K562 (cell line): ENCODE measurements around the gene ST7. TPM values are rescaled to one million over a fixed set of nuclear protein-coding genes. Genes with fewer than 3 reads are reported as not detected.
A peak's percentile ranks its signal among the peaks of the same experiment; 100 is the strongest.

ENCODE experiments used
- ARHGAP35 ChIP-seq: fragments of 450-650 bp; IDR thresholded peaks from 2 replicates; pipeline ENCODE4 v1.6.1; 2018; ENCODE audit not compliant: partially characterized antibody
- BACH1 ChIP-seq: fragments of 200-800 bp; sonication (Bioruptor generic); IDR thresholded peaks from 2 replicates; pipeline ENCODE4 v1.6.1; 2016; ENCODE audit warnings: missing genetic modification characterization, missing compliant biosample characterization
- BCL6 ChIP-seq: fragments of 250-450 bp; sonication (Bioruptor Pico); IDR thresholded peaks from 2 replicates; pipeline ENCODE4 v1.4.0; 2020
- BCOR ChIP-seq: fragments of 450-650 bp; IDR thresholded peaks from 2 replicates; pipeline ENCODE4 v1.6.1; 2016
- CHAMP1 ChIP-seq: fragments of 450-650 bp; IDR thresholded peaks from 2 replicates; pipeline ENCODE4 v1.6.1; 2016; ENCODE audit warnings: mild to moderate bottlenecking
- CTCFL ChIP-seq: IDR thresholded peaks from 2 replicates; pipeline ENCODE4 v1.6.1; 2011; ENCODE audit warnings: borderline replicate concordance, low read depth, mild to moderate bottlenecking, moderate library complexity, low read length; ENCODE audit not compliant: insufficient read depth, poor library complexity, severe bottlenecking
- GTF3C2 ChIP-seq: IDR thresholded peaks from 3 replicates; pipeline ENCODE4 v1.6.1; 2011; ENCODE audit warnings: borderline replicate concordance, mild to moderate bottlenecking, moderate library complexity; ENCODE audit not compliant: insufficient read length; ENCODE audit errors: extremely low read depth
- JUNB ChIP-seq: fragments of 450-650 bp; formaldehyde crosslinking; conservative IDR thresholded peaks from 2 replicates; pipeline ENCODE4 v1.4.0; 2020; ENCODE audit warnings: mild to moderate bottlenecking
- KLF6 ChIP-seq: fragments of 250-450 bp; sonication (Bioruptor Pico); IDR thresholded peaks from 2 replicates; pipeline ENCODE4 v1.4.0; 2020; ENCODE audit warnings: mild to moderate bottlenecking, moderate library complexity, borderline replicate concordance
- U2AF1 ChIP-seq: fragments of 200-400 bp; formaldehyde crosslinking; optimal IDR thresholded peaks from 2 replicates; pipeline ENCODE3; 2017; ENCODE audit warnings: mild to moderate bottlenecking, low read depth, low read length, moderate library complexity
- ZFP1 ChIP-seq: fragments of 450-650 bp; formaldehyde crosslinking; IDR thresholded peaks from 2 replicates; pipeline ENCODE4 v1.4.0; 2020; ENCODE audit warnings: mild to moderate bottlenecking, mixed read lengths
- ZHX1 ChIP-seq: fragments of 150-350 bp; conservative IDR thresholded peaks from 2 replicates; pipeline ENCODE4 v1.6.1; 2014; ENCODE audit warnings: low read length
- polyA plus RNA-seq, 8 experiments: library from polyadenylated mRNA; depleted of rRNA in 4 of 8; stranded (reverse) in 5 of 8; unstranded in 3 of 8; fragments of >200 nt; fragmentation: Nextera tagmentation in 2 of 8; fragmentation: Illumina TruSeq in 1 of 8; extraction: Ambion mirVana in 2 of 8; extraction: Trizol in 1 of 8; gene quantifications; 2 replicates each; pipeline versions ENCODE4 v1.2.1 to v1.2.3, GENCODE V29; 2011 to 2014; ENCODE audit warnings: inconsistent platforms in 1 of 8, missing spikeins in 1 of 8
- total RNA-seq, 7 experiments: library from RNA; depleted of rRNA in 6 of 7; stranded (reverse); fragments of >200 nt in 6 of 7; fragmentation: Illumina TruSeq in 2 of 7; extraction: Trizol in 2 of 7; gene quantifications; 2 replicates each; pipeline versions ENCODE4 v1.2.1 to v1.2.3, GENCODE V29; 2011 to 2021; ENCODE audit warnings: low replicate concordance in 1 of 7

Gene ST7
- total and polyA plus RNA-seq, 9 of the 15 experiments (the other 6 are each of a cell fraction or from before 2014, with no cell fraction given), result 23.9 to 56.3 (median 36.9) TPM

GRCh38 chr7:117032810-117033209, 79.5 kb downstream of the ST7 start (continued):
- TF ChIP-seq ZFP1 (CRISPR knock-in tag) (peak; percentile 22; the same call in 1 of the 2 replicates), ZHX1 (no peak), CHAMP1 (no peak), ARHGAP35 (no peak), BCOR (peak; percentile 77), KLF6 (CRISPR knock-in tag) (no peak), BACH1 (tag) (no peak), BCL6 (CRISPR knock-in tag) (no peak), JUNB (no peak), GTF3C2 (no peak), U2AF1 (no peak), CTCFL (no peak)
